ENCODE results near the gene NAGLU.

The NAGLU gene

DNA sequence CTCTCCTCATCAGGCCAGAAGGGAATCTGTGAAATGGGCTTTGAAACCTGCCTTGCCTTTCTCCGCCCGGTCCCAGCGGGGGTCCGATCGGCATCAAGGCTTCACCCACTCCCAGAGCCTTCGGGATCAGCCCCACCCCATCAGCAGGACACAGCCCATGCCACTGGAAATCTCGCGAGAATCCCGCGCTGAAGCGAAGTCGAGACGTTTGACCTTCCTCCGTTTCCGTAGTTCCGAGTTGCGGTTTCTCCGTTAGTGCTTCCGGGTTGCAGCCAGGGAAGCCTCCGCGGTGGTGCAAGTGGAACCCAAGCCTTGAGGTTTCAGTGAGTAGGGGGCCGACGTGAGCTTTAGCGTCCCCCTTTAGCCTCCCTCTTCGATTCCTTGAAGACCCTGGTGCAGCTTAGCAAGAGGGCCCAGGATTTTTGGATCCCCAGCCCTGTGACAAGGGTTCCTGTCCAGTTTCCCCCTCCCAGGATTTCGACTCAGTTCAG, 25.9 kb downstream of the NAGLU start, which contains the start of gene COASY:
Gene COASY, plus strand, starts transcription at position 252 of the 491 bp plus-strand sequence. CDS start 475 bp downstream, outside the sequence.
- peak; percentile 85 for TF ChIP-seq TAF1 (IDR thresholded peaks at IDR 0.05; ENCODE audit: borderline replicate concordance, low read depth, low read length)
- peak; percentile 87 for TF ChIP-seq POLR2A (IDR thresholded peaks at IDR 0.05; ENCODE audit: low read depth, low read length)
- TF ChIP-seq POLR2AphosphoS5 (IDR thresholded peaks at IDR 0.05; ENCODE audit: low read depth, low read length) = peak; percentile 84
- DNase-seq (ENCODE audit: insufficient read length) (peak; percentile 98), FAIRE-seq (peak; percentile 93)

DNA sequence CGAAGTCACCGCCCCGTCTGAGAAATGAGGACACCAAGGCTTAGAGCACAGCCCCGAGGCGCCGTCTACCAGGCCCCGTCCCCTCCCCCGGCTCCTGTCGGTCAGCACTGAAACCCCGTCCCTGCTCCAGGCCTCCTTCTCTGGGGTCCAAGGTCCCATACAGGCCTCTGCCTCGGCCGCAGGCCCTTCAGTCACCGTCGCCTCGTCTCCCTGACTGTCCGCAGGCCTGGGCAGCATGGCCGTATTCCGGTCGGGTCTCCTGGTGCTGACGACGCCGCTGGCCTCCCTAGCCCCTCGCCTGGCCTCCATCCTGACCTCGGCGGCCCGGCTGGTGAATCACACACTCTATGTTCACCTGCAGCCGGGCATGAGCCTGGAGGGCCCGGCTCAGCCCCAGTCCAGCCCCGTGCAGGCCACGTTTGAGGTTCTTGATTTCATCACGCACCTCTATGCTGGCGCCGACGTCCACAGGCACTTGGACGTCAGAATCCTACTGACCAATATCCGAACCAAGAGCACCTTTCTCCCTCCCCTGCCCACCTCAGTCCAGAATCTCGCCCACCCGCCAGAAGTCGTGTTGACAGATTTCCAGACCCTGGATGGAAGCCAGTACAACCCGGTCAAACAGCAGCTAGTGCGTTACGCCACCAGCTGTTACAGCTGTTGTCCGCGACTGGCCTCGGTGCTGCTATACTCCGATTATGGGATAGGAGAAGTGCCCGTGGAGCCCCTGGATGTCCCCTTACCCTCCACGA, 26.5 kb downstream of the NAGLU start:
- TF ChIP-seq TAF1 (IDR thresholded peaks at IDR 0.05; ENCODE audit: borderline replicate concordance, low read depth, low read length) (no peak), POLR2A (IDR thresholded peaks at IDR 0.05; ENCODE audit: low read depth, low read length) (no peak), POLR2AphosphoS5 (IDR thresholded peaks at IDR 0.05; ENCODE audit: low read depth, low read length) (no peak)
- DNase-seq (ENCODE audit: insufficient read length) (no peak), FAIRE-seq (no peak)

DNA sequence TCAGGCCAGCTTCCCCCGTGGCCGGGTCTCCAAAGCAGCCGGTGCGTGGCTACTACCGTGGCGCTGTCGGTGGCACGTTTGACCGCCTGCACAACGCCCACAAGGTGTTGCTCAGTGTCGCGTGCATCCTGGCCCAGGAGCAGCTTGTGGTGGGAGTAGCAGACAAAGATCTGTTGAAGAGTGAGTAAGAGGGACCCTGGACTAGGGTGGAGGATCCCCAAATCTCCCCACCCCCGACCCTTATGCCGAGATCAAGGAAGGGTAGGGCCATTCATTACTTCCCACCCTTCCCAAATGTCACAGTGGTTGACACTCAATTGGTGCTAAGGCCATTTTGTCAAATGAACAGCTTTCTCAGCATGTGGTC, 27.1 kb downstream of the NAGLU start:
- no peak for DNase-seq (ENCODE audit: insufficient read length)
- FAIRE-seq = no peak

DNA sequence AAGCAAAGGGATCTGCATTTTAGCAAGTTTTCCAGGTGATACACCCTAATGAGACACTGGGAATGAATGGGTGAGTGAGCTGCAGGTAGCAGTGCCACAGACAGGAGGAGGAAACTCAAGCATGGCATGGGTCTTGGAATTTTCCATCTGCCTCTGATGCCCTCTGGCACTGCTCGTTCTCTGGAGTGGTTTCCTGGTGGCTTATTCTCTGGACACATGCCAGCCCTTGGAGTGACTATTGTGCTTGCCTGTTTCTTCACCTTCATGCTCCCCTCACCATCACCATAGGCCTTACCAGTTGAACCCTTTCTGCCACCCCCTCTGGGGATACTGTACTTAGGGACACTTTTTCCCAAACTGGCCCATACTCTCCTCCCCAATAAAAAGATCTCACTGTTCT, 27.5 kb downstream of the NAGLU start:
- TF ChIP-seq POLR2AphosphoS5 (IDR thresholded peaks at IDR 0.05; ENCODE audit: low read depth, low read length) = no peak
- TF ChIP-seq TAF1 (IDR thresholded peaks at IDR 0.05; ENCODE audit: borderline replicate concordance, low read depth, low read length) = no peak
- no peak for TF ChIP-seq POLR2A (IDR thresholded peaks at IDR 0.05; ENCODE audit: low read depth, low read length)
- FAIRE-seq (no peak), DNase-seq (ENCODE audit: insufficient read length) (no peak)

More for the DNA sequence above, 27.1 kb downstream of the NAGLU start:
- no peak for TF ChIP-seq POLR2A (IDR thresholded peaks at IDR 0.05; ENCODE audit: low read depth, low read length)
- no peak for TF ChIP-seq TAF1 (IDR thresholded peaks at IDR 0.05; ENCODE audit: borderline replicate concordance, low read depth, low read length)
- no peak for TF ChIP-seq POLR2AphosphoS5 (IDR thresholded peaks at IDR 0.05; ENCODE audit: low read depth, low read length)

DNA sequence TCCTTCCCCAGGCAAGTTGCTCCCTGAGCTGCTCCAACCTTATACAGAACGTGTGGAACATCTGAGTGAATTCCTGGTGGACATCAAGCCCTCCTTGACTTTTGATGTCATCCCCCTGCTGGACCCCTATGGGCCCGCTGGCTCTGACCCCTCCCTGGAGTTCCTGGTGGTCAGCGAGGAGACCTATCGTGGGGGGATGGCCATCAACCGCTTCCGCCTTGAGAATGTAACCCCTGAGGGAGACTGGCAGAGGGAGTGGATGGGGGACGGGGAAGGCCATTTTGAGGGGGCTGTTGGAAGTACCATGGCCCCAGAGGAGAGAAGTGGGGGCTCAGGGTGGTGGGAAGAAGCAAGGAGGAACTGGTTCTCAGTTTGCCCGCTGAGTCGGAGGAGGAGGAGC, 27.9 kb downstream of the NAGLU start:
- no peak for TF ChIP-seq TAF1 (IDR thresholded peaks at IDR 0.05; ENCODE audit: borderline replicate concordance, low read depth, low read length)
- no peak for TF ChIP-seq POLR2AphosphoS5 (IDR thresholded peaks at IDR 0.05; ENCODE audit: low read depth, low read length)
- TF ChIP-seq POLR2A (IDR thresholded peaks at IDR 0.05; ENCODE audit: low read depth, low read length) = no peak
- DNase-seq (ENCODE audit: insufficient read length) = no peak
- FAIRE-seq = no peak

DNA sequence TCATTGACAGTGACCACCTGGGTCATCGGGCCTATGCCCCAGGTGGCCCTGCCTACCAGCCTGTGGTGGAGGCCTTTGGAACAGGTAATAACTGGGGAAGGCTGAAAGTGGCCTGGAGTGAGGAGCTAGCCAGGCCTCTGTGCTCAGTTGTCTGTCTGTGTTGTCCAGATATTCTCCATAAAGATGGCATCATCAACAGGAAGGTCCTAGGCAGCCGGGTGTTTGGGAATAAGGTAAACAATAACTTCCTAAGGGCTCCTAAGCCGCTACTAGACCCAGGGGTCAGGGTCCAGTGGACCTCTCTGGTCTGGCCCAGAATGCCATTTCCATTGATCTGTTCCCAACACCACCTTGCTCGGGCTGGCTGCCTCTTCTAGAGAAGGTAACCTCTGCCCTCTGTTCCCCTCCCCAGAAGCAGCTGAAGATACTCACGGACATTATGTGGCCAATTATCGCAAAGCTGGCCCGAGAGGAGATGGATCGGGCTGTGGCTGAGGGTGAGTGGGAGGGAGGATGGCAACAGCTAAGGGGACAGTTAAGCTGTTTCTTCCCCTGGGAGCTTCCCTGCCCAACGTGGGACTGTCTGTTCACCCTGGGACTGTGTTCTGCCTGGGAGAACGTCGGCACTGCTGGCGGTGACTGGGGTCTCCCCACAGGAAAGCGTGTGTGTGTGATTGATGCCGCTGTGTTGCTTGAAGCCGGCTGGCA, 28.9 kb downstream of the NAGLU start:
- TF ChIP-seq POLR2A (IDR thresholded peaks at IDR 0.05; ENCODE audit: low read depth, low read length) (no peak), TAF1 (IDR thresholded peaks at IDR 0.05; ENCODE audit: borderline replicate concordance, low read depth, low read length) (no peak), POLR2AphosphoS5 (IDR thresholded peaks at IDR 0.05; ENCODE audit: low read depth, low read length) (no peak)
- FAIRE-seq = no peak
- DNase-seq (ENCODE audit: insufficient read length) = no peak

DNA sequence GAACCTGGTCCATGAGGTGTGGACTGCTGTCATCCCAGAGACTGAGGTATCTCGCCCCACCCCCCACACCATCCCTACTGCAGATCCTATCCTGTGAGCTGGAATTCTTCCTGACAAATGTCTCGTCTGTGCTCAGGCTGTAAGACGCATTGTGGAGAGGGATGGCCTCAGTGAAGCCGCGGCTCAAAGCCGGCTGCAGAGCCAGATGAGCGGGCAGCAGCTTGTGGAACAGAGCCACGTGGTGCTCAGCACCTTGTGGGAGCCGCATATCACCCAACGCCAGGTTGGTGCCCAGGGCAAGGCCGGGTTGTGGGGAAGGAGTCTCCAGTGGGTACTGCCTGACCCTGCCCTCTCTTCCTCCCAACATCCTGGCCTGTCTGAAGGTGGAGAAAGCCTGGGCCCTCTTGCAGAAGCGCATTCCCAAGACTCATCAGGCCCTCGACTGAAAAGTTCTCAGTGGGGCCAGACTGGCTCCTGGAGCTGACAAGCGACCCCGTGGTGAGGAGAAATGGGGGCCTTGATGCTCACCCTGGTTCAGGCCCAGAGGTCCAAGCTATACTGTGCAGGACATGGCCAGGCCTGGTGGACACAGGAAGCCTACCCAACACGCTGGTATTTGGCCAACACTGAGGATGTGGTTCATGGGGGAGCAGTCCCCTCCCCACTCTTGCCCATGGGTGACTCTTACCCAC, 29.6 kb downstream of the NAGLU start:
- DNase-seq (ENCODE audit: insufficient read length) (no peak), FAIRE-seq (no peak)
- TF ChIP-seq POLR2A (IDR thresholded peaks at IDR 0.05; ENCODE audit: low read depth, low read length) (no peak), TAF1 (IDR thresholded peaks at IDR 0.05; ENCODE audit: borderline replicate concordance, low read depth, low read length) (no peak), POLR2AphosphoS5 (IDR thresholded peaks at IDR 0.05; ENCODE audit: low read depth, low read length) (no peak)

DNA sequence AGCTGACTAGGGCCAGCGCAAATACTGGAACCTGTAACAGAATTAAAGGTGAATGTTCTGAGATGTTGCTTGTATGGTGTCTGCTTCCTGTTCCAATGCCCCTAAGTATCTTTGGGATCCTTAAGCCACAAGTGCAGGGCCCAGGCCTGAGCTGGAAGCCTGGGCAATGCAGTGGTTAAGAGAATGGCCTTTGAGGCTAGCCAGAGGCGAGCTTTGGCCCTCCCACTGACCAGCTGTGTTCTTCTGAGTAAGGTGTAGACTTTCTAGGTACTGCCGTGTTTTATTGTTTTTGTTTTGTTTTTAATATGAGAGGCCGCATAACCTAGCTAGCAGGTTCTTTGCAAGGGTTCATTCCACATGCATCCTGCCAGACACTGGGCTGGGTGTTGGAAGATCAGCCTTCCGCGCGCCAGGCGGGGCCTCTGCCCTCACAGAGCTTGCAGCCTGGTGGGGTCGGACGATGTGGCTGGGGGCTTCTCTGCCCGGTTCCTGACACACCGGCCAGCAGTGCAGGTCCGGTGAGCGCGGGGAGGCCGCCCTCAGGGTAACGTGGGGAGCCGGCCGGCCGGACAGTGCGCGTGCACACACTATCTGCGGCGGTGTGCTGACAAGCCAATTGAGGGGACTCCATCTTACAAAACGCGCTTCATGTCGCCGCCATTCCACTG, 30.3 kb downstream of the NAGLU start:
- FAIRE-seq = no peak
- no peak for TF ChIP-seq POLR2AphosphoS5 (IDR thresholded peaks at IDR 0.05; ENCODE audit: low read depth, low read length)
- DNase-seq (ENCODE audit: insufficient read length) = no peak

DNA sequence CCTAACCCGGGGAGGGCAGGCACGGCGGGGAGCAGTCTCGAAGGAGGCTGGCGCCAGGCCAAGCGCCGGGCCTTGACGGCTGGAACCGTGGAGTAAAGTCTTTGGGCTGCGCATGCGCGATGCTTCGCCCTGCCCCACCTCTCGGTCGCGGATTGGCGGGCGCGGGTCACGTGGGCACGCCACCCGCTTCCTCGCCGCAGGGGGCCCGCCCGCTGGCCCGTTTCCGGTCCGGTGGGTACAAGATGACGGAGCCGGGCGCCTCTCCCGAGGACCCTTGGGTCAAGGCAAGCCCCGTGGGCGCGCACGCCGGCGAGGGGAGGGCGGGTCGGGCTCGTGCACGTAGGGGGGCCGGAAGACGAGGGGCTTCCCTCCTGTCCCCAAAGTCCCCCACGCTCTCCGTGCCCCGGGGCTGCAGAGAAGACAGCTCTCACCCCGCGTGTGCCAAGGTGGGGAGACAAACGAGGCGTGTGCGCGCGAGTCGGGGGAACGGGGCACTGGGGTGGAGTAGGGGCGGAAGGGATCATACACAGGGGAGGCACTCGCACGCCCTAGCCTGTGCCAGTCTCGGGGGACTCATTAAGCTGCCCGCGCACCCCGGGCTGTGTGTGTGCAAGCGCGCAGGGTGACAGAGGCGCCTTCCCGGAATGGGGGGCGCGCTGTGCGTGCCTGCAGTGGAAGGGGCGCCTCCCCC, 31.0 kb downstream of the NAGLU start, which contains the start of gene MLX:
Gene MLX, plus strand, starts transcription at position 218 of the 691 bp plus-strand sequence. Its CDS starts 25 bp downstream, at position 243.
- DNase-seq (ENCODE audit: insufficient read length) (peak; percentile 100), FAIRE-seq (peak; percentile 95)
- TF ChIP-seq POLR2A (IDR thresholded peaks at IDR 0.05; ENCODE audit: low read depth, low read length) (no peak; the same call in 1 of the 2 replicates), TAF1 (IDR thresholded peaks at IDR 0.05; ENCODE audit: borderline replicate concordance, low read depth, low read length) (peak; percentile 22; the same call in 1 of the 2 replicates), POLR2AphosphoS5 (IDR thresholded peaks at IDR 0.05; ENCODE audit: low read depth, low read length) (peak; percentile 67; the same call in 1 of the 2 replicates)

DNA sequence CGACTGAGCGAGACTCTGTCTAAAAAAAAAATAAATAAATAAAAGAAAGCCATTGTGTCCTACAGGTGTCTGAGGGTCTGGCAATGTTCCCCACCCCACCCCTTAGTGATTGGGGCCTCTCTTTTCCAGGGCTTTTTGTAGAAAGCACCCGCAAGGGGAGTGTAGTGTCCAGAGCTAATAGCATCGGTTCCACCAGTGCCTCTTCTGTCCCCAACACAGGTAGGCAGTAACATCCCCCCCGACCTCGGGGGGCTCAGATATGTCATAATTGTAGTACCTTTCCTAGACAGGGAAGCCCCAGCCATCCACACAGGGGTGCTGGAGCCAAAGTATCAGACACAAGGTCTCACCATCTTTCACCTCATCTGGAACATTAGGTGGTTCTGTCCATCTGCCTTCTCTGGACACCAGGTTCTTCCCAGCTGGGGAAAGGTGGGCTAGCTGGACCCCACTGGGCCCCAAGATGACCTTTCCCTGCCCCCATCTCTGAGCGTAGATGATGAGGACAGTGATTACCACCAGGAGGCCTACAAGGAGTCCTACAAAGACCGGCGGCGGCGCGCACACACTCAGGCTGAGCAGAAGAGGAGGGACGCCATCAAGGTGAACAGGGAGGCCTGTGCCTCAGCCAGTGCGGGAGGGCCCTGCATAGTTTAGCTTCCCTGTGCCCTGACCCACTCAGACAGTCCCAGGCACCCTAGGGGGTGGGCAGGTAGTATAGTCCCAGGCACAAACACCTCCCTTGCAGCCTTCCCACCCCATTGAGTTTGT, 32.5 kb downstream of the NAGLU start:
- FAIRE-seq (no peak), DNase-seq (ENCODE audit: insufficient read length) (no peak)
- TF ChIP-seq POLR2AphosphoS5 (IDR thresholded peaks at IDR 0.05; ENCODE audit: low read depth, low read length) (no peak), TAF1 (IDR thresholded peaks at IDR 0.05; ENCODE audit: borderline replicate concordance, low read depth, low read length) (no peak), POLR2A (IDR thresholded peaks at IDR 0.05; ENCODE audit: low read depth, low read length) (no peak)
